NCI-H146 treated with DMSO at 0.1 percent for 48 hours (cell line): Measurements from ENCODE around the gene CRPPA.
"Not testable (repeated sequence)": the region's sequence is repeated elsewhere in the genome, so short reads cannot be mapped to it uniquely, and the experiment has no call there.

Experiments used
- DNase-seq: peaks from one replicate; lab custom pipeline; 2025; ENCODE audit not compliant: unreplicated experiment; lab: John Stamatoyannopoulos, UW

Gene CRPPA

DNA sequence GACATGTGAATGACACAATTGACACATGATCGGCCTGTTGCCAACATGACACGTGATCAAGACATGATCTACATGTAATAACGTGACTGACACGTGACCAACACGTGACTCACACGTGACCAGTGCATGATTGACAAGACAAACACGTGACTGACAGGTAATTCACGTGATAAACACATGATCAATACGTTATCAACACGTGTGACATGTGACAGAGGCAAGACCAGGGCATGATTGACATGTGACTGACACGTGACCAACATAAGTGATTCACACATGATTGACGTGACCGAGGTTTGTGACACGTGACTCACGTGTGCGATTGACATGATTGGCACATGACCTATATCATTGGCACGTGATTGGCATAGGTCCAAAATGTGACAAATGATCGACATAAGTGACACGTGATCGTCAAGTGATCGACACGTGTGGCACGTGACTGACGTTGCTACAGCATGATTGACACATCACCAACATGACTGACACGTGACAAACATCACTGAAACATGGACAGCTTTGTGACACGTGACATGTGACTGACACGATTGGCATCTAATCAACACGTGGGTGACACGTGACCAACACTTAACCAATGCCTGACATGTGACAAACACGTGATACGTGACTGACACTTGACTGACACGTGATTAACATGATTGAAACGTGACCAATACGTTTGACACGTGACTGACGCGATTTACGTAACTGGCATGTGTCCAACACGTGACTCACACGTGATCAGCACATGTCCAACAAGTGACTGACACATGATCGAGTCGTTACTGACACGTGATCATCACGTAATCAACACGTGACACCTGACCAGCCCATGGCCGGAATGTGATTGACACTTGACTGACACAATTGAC is 23.0 kb downstream of the CRPPA start:
- no peak for DNase-seq

DNA sequence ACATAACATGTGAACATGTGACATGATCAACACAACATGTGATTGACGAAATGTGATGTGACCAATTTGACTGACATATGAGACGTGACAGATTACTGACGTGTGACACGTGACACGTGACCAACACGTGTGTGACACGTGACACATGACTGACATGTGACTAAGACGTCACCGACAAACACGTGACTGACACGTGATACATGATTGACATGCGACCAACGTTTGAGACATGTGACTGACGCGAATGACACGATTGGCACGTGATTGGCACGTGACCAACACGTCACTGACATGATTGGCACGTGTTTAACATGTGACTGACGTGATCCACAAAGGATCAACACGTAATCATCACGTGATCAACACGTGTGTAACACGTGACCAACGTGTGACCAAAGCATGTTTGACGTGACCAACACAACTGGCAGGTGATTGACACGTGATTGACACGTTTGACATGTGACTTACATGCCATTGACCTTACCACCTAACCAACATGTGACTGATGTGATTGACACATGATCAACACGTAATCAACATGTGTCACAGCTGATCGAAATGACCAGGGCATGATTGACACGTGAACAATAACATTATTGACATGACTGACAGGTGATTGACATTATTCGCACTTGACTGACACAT is 23.7 kb downstream of the CRPPA start:
- no peak for DNase-seq

DNA sequence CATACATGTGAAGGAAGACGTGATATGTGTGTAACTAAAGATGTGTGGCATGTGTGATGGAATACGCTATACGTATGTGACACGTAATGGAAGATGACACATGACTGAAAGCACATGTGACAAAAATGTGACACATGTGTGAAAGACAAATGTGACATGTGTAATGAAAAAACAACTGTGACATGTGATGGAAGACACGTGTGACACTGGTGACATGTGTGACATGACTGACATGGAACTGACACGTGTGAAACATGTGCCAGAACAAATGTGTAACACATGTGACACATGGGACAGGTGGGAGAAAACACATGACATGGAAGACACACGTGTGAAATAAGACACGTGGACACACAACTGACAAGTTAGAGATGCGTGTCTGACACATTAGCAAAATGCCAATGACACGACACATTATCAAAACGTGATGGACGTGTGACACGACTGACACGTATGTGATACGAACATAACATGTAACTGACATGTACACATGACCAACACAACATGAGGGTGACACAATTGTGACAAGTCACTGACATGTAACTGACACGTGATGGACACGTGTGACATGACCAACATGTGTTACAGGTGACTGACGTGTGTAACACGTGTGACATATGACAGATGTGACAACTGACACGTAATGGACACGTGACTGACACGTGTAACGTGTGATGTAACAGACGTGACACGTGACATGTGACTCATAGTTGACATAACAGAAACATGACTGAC is 24.4 kb downstream of the CRPPA start:
- DNase-seq = no peak

DNA sequence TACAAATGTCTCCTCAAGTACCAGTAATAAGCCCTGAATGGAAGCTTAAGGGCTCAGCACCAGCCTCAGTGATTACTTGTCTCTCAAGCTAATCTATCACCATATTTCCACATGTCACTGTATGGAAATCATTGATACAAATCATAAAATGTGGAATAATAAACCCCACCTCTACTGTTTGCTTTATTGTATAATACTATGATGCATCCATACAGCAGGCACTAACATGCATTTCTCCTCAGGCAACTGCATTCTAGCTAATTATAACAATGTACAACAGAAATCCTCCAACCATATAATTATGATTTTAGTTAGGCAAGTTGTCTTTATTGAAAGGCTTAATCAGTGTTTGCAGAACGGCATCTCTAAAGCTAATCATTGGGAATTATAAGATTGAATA is 26.2 kb downstream of the CRPPA start:
- DNase-seq = no peak

DNA sequence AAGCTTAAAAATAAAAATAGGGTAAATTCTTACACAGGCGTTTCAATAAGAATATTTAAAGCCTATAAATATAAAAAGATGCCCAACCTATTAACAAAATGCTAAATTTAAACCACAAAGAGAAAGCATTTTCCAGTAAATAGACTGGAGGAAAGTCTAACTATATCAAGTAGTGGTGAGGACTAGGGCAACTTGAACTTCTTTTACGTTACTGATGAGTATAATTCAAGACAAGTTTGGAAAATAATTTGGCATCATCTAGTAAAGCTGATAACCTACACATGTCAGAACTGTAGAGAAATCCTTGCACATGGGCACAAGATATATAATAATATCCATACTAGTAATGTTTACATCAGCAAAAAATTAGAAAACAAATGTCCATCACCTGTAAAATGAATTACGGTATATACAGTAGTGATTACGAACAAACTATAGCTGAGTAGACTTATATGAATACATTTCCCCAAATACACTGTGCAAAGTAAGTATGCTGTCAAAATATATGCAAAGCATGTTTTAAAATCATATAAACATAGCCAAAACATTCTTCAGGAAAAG is 27.4 kb downstream of the CRPPA start:
- no peak for DNase-seq

DNA sequence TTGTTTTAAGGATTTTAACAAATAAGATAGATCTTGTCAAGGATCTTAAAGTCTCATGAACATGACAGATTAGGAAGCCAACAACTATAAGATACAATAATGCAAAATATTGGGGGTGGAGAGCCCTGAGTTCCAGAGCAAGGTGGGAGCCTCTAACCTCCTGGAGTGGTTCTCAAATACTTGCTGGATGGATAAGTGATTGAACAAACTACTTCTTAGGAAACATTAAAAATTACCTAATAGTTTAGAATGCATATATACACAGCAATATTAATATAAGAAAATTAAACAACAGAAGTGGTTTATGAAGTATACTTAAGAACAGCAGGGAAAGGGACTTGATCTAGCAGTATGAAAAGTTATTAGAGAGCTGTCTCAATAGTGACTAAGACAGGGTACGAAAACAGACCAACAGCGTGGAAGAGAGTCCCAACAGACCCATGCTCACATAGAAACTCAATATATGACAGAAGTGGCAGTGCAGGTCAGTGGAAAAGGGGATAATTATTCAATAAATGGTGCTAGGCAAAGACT is 28.3 kb downstream of the CRPPA start:
- DNase-seq = no peak

DNA sequence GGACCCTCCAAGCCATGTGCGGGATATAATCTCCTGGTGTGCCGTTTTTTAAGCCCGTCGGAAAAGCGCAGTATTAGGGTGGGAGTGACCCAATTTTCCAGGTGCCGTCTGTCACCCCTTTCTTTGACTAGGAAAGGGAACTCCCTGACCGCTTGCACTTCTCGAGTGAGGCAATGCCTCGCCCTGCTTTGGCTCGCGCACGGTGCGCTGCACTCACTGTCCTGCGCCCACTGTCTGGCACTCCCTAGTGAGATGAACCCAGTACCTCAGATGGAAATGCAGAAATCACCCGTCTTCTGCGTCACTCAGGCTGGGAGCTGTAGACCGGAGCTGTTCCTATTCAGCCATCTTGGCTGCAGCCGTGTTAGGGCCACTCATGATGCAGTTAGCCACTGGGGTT is 37.6 kb downstream of the CRPPA start:
- DNase-seq = not testable (repeated sequence)

DNA sequence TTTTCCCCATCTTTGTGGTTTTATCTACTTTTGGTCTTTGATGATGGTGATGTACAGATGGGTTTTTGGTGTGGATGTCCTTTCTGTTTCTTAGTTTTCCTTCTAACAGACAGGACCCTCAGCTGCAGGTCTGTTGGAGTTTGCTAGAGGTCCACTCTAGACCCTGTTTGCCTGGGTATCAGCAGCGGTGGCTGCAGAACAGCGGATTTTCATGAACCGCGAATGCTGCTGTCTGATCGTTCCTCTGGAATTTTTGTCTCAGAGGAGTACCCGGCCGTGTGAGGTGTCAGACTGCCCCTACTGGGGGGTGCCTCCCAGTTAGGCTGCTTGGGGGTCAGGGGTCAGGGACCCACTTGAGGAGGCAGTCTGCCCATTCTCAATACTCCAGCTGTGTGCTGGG is 38.2 kb downstream of the CRPPA start:
- not testable (repeated sequence) for DNase-seq
